GM12878 (cell line): ENCODE data around the gene PLB1. TPM values are rescaled to one million over a fixed set of nuclear protein-coding genes. Genes with fewer than 3 reads are reported as not detected.

ENCODE experiments used
- ATAC-seq: fragments of 200-7000 bp; cut with Tn5 transposase; 3 replicates; pipeline ENCODE4 v1.9.1; 2020; ENCODE audit warnings: mild to moderate bottlenecking, moderate library complexity
- BruUV-seq: library from RNA; stranded (reverse); fragments of 400-500 nt; replicated peaks from 2 replicates; lab custom pipeline; 2021; lab: Mats Ljungman, UMichigan
- CTCF ChIA-PET: fragments of 300-600 bp; sonication (Branson Sonifier 250); formaldehyde crosslinking; extraction: SDS; loops from one replicate; lab custom pipeline; 2021; ENCODE audit warnings: inconsistent platforms; lab: Yijun Ruan, JAX
- POLR2A ChIA-PET: fragments of 350-600 bp; formaldehyde crosslinking; extraction: SDS; loops from one replicate; lab custom pipeline; 2021; ENCODE audit warnings: inconsistent platforms; lab: Charles Lee
- RAD21 ChIA-PET: fragments of 300-600 bp; sonication (Branson Sonifier 250); formaldehyde crosslinking; loops from one replicate; lab custom pipeline; 2023; ENCODE audit warnings: antibody characterized with exemption; ENCODE audit not compliant: unreplicated experiment; lab: Charles Lee
- SMC1A ChIA-PET: fragments of 300-600 bp; sonication (Branson Sonifier 250); formaldehyde crosslinking; loops from one replicate; lab custom pipeline; 2023; ENCODE audit not compliant: unreplicated experiment, uncharacterized antibody; lab: Charles Lee
- DNase-seq: peaks from one replicate; pipeline ENCODE4 v3.0.0-alpha.2; 2011; ENCODE audit warnings: low read depth, low spot score
- FAIRE-seq: peaks from 3 replicates; lab custom pipeline; 2011; peaks lifted over from hg19 to GRCh38; lab: Jason Lieb, UNC
- H2AFZ ChIP-seq: 2 replicates; pipeline ENCODE4 v1.6.0; 2011; ENCODE audit warnings: low read depth, low read length, control low read depth; ENCODE audit not compliant: control insufficient read depth
- H3K27ac ChIP-seq: 2 replicates; pipeline ENCODE4 v1.5.1; 2011; ENCODE audit warnings: control low read depth; ENCODE audit not compliant: control insufficient read depth, insufficient read depth
- H3K27me3 ChIP-seq, 2 experiments: replicated peaks in 1 of 2; 2 replicates each; pipeline versions ENCODE4 v1.6.0 to v1.6.1; 2011; ENCODE audit warnings: low read length in 1 of 2; ENCODE audit not compliant: control insufficient read depth in 2 of 2, insufficient read depth in 2 of 2
- H3K36me3 ChIP-seq, 2 experiments: 2 replicates each; pipeline ENCODE4 v1.5.1; 2011; ENCODE audit warnings: low read length in 1 of 2; ENCODE audit not compliant: control insufficient read depth in 2 of 2, insufficient read depth in 2 of 2
- H3K4me1 ChIP-seq: 2 replicates; pipeline ENCODE4 v1.6.1; 2011; ENCODE audit warnings: mild to moderate bottlenecking, low read length, moderate library complexity, mixed read lengths; ENCODE audit not compliant: control insufficient read depth, insufficient read depth
- H3K4me2 ChIP-seq: 2 replicates; pipeline ENCODE4 v1.6.0; 2011; ENCODE audit warnings: control low read depth; ENCODE audit not compliant: control insufficient read depth, insufficient read depth
- H3K4me3 ChIP-seq: fragments of 200-600 bp; sonication (generic); 2 replicates; pipeline ENCODE4 v1.5.1; 2016
- H3K79me2 ChIP-seq: 2 replicates; pipeline ENCODE4 v1.6.0; 2011; ENCODE audit warnings: low read length; ENCODE audit not compliant: control insufficient read depth, insufficient read depth
- H3K9ac ChIP-seq: 2 replicates; pipeline ENCODE4 v1.8.0; 2011; ENCODE audit warnings: low read length, control low read depth, mixed read lengths; ENCODE audit not compliant: control insufficient read depth, insufficient read depth
- H3K9me3 ChIP-seq: replicated peaks from 3 replicates; pipeline ENCODE4 v1.5.1; 2011; ENCODE audit warnings: mild to moderate bottlenecking, low read length; ENCODE audit not compliant: control insufficient read depth, insufficient read depth
- H4K20me1 ChIP-seq: 2 replicates; pipeline ENCODE4 v1.6.0; 2011; ENCODE audit not compliant: control insufficient read depth, insufficient read depth
- RBBP5 ChIP-seq: fragments of 200-600 bp; sonication (generic); conservative IDR thresholded peaks from 2 replicates; pipeline ENCODE4 v1.6.1; 2016
- ZSCAN29 ChIP-seq: fragments of 450-650 bp; IDR thresholded peaks from 2 replicates; pipeline ENCODE4 v1.6.1; 2017; ENCODE audit warnings: mild to moderate bottlenecking, moderate library complexity
- WGBS: methylation state at CpG from one replicate; pipeline ENCODE4 v1.1.6; 2016; ENCODE audit warnings: low lambda C conversion rate; ENCODE audit not compliant: insufficient replicate concordance, insufficient coverage; ENCODE audit errors: missing lambda C conversion rate; 5-methylcytosine and 5-hydroxymethylcytosine counted together
- in situ Hi-C: fragments of 300-500 bp; cut with MboI; formaldehyde crosslinking; loops from 9 replicates; pipeline ENCODE4 v1.14.3; 2018; ENCODE audit warnings: mixed read lengths
- intact Hi-C: fragments of 100-400 bp; cut with micrococcal nuclease; formaldehyde crosslinking; loops from one replicate; pipeline ENCODE4 v1.14.2; 2022; ENCODE audit not compliant: unreplicated experiment
- polyA plus RNA-seq, 11 experiments: library from polyadenylated mRNA; depleted of rRNA in 4 of 11; unstranded in 6 of 11; stranded (reverse) in 5 of 11; fragments of >200 nt; fragmentation: Nextera tagmentation in 4 of 11; fragmentation: Illumina TruSeq in 1 of 11; extraction: Ambion mirVana in 4 of 11; extraction: Trizol in 1 of 11; gene quantifications; 1 replicate in 1 of 11; 2 replicates in 10 of 11; pipeline versions ENCODE4 v1.2.1 to v1.2.3, GENCODE V29; 2011 to 2016; ENCODE audit warnings: inconsistent platforms in 2 of 11, missing spikeins in 2 of 11, low read depth in 1 of 11
- total RNA-seq, 4 experiments: library from RNA; depleted of rRNA in 3 of 4; stranded (reverse); fragments of >200 nt in 3 of 4; fragmentation: Illumina TruSeq in 1 of 4; extraction: Trizol in 1 of 4; gene quantifications; 2 replicates each; pipeline versions ENCODE4 v1.2.1 to v1.2.3, GENCODE V29; 2013 to 2021
- TF ChIP-seq, protein P1 (sequence below): fragments of 450-650 bp; IDR thresholded peaks from 2 replicates; pipeline ENCODE4 v1.6.1; 2017; ENCODE audit warnings: mild to moderate bottlenecking, moderate library complexity
- TF ChIP-seq, protein P2 (sequence below): fragments of 450-650 bp; IDR thresholded peaks from 2 replicates; pipeline ENCODE4 v1.6.1; 2016; ENCODE audit warnings: mild to moderate bottlenecking, moderate library complexity, borderline replicate concordance

Gene PLB1
- total and polyA plus RNA-seq, 10 of the 15 experiments (the other 5 are each of a cell fraction or from before 2014, with no cell fraction given) = 0.03 to 0.49 (median 0.28) TPM

DNA sequence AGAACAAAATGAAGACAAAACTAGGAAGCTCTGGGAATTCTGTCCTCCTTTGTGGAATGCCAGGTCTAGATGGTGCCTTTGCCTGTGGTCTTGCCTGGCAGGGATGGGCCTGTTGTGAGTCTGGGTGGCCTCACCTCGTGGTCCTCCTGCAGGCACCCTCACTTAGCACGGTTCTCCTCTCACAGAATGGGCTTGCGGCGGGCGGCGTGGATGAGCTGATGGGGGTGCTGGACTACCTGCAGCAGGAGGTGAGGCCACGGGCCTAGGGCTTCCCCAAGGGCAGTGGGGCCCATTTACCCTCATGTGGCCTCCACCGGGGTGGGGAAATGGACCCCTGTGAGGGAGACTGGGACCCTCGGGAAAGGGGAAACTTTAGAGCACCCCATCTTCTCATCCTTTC is 42.3 kb downstream of the PLB1 start:
- Histone ChIP-seq H4K20me1 (no peaks in the 10 kb centered on the region), H3K79me2 (no peaks in the 10 kb centered on the region), H3K27me3 (no peaks in the 10 kb centered on the region; a peak in 2 of 4 replicates), H3K9me3 (no peaks in the 10 kb centered on the region), H3K4me2 (no peak overlapping the region), H3K36me3 (no peaks in the 10 kb centered on the region), H3K9ac (no peak overlapping the region), H2AFZ (no peak overlapping the region), H3K27ac (no peak overlapping the region), H3K4me3 (no peak overlapping the region), H3K4me1 (peaks cover 4% of the 10 kb centered on the region; the same call in 1 of the 2 replicates)
- RAD21 ChIA-PET = no interaction called here
- intact Hi-C loops = no loop called here
- POLR2A ChIA-PET = no interaction called here
- WGBS = 56% methylated on average over 6 of the region's 9 CpGs
- in situ Hi-C loops = no loop called here
- TF ChIP-seq, protein P1, sequence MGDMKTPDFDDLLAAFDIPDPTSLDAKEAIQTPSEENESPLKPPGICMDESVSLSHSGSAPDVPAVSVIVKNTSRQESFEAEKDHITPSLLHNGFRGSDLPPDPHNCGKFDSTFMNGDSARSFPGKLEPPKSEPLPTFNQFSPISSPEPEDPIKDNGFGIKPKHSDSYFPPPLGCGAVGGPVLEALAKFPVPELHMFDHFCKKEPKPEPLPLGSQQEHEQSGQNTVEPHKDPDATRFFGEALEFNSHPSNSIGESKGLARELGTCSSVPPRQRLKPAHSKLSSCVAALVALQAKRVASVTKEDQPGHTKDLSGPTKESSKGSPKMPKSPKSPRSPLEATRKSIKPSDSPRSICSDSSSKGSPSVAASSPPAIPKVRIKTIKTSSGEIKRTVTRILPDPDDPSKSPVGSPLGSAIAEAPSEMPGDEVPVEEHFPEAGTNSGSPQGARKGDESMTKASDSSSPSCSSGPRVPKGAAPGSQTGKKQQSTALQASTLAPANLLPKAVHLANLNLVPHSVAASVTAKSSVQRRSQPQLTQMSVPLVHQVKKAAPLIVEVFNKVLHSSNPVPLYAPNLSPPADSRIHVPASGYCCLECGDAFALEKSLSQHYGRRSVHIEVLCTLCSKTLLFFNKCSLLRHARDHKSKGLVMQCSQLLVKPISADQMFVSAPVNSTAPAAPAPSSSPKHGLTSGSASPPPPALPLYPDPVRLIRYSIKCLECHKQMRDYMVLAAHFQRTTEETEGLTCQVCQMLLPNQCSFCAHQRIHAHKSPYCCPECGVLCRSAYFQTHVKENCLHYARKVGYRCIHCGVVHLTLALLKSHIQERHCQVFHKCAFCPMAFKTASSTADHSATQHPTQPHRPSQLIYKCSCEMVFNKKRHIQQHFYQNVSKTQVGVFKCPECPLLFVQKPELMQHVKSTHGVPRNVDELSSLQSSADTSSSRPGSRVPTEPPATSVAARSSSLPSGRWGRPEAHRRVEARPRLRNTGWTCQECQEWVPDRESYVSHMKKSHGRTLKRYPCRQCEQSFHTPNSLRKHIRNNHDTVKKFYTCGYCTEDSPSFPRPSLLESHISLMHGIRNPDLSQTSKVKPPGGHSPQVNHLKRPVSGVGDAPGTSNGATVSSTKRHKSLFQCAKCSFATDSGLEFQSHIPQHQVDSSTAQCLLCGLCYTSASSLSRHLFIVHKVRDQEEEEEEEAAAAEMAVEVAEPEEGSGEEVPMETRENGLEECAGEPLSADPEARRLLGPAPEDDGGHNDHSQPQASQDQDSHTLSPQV = no peak
- TF ChIP-seq, protein P2, sequence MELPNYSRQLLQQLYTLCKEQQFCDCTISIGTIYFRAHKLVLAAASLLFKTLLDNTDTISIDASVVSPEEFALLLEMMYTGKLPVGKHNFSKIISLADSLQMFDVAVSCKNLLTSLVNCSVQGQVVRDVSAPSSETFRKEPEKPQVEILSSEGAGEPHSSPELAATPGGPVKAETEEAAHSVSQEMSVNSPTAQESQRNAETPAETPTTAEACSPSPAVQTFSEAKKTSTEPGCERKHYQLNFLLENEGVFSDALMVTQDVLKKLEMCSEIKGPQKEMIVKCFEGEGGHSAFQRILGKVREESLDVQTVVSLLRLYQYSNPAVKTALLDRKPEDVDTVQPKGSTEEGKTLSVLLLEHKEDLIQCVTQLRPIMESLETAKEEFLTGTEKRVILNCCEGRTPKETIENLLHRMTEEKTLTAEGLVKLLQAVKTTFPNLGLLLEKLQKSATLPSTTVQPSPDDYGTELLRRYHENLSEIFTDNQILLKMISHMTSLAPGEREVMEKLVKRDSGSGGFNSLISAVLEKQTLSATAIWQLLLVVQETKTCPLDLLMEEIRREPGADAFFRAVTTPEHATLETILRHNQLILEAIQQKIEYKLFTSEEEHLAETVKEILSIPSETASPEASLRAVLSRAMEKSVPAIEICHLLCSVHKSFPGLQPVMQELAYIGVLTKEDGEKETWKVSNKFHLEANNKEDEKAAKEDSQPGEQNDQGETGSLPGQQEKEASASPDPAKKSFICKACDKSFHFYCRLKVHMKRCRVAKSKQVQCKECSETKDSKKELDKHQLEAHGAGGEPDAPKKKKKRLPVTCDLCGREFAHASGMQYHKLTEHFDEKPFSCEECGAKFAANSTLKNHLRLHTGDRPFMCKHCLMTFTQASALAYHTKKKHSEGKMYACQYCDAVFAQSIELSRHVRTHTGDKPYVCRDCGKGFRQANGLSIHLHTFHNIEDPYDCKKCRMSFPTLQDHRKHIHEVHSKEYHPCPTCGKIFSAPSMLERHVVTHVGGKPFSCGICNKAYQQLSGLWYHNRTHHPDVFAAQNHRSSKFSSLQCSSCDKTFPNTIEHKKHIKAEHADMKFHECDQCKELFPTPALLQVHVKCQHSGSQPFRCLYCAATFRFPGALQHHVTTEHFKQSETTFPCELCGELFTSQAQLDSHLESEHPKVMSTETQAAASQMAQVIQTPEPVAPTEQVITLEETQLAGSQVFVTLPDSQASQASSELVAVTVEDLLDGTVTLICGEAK = no peak
- TF ChIP-seq RBBP5 (no peak), ZSCAN29 (no peak)
- ATAC-seq (no peak), FAIRE-seq (no peak), DNase-seq (no peak)
- SMC1A ChIA-PET = no interaction called here
- no TSS peak for BruUV-seq
- CTCF ChIA-PET = no interaction called here
